Ovary (tissue), 3 donors: Measurements from ENCODE around the gene SCAMP2.

Experiments used
- CTCF ChIP-seq, 3 donors: fragments of 450-650 bp in 2 of 3; fragments of 200-600 bp in 1 of 3; IDR thresholded peaks; one replicate each; pipeline versions ENCODE4 v1.5.1 to v1.8.0; 2016 to 2022; ENCODE audit warnings: antibody characterized with exemption in 3 of 3, mild to moderate bottlenecking in 1 of 3
- POLR2A ChIP-seq: fragments of 450-650 bp; IDR thresholded peaks from one replicate; pipeline ENCODE4 v1.6.1; 2017; ENCODE audit warnings: antibody characterized with exemption, mild to moderate bottlenecking, moderate library complexity
- donor health status: DM: no; HTN: no; CAD: no.

GRCh38 chr15:74838746-74839525, 34.2 kb downstream of the SCAMP2 start:
- TF ChIP-seq CTCF (IDR thresholded peaks at IDR 0.05), result no peak
- no peak for TF ChIP-seq POLR2A
